RWPE2 (cell line): ENCODE measurements around the gene SNRNP25.
A peak's percentile ranks its signal among the peaks of the same experiment; 100 is the strongest.

Experiments used
- ATAC-seq: fragments of 200-7000 bp; cut with Tn5 transposase; 3 replicates; pipeline ENCODE4 v1.9.1; 2021; ENCODE audit warnings: low read depth
- DNase-seq: peaks from one replicate; pipeline ENCODE4 v3.0.0-alpha.2; 2020; ENCODE audit warnings: low spot score
- H3K27ac ChIP-seq: fragments of 450-650 bp; 2 replicates; pipeline ENCODE4 v1.5.1; 2017; ENCODE audit warnings: mild to moderate bottlenecking; ENCODE audit not compliant: poor library complexity, severe bottlenecking
- H3K27me3 ChIP-seq: fragments of 250-450 bp; sonication (Bioruptor Pico); 2 replicates; pipeline ENCODE4 v1.5.1; 2021; ENCODE audit warnings: mild to moderate bottlenecking, moderate library complexity; ENCODE audit not compliant: insufficient read depth, poor library complexity, severe bottlenecking
- H3K36me3 ChIP-seq: fragments of 250-450 bp; sonication (Bioruptor Pico); 2 replicates; pipeline ENCODE4 v1.5.1; 2020; ENCODE audit warnings: low read depth, mild to moderate bottlenecking, moderate library complexity
- H3K4me1 ChIP-seq: fragments of 250-450 bp; sonication (Bioruptor Pico); 2 replicates; pipeline ENCODE4 v1.5.1; 2021; ENCODE audit warnings: mild to moderate bottlenecking, moderate library complexity; ENCODE audit not compliant: insufficient read depth, poor library complexity, severe bottlenecking
- H3K4me3 ChIP-seq: fragments of 250-450 bp; sonication (Bioruptor Pico); 2 replicates; pipeline ENCODE4 v1.5.1; 2021; ENCODE audit warnings: mild to moderate bottlenecking, moderate library complexity; ENCODE audit not compliant: severe bottlenecking
- H3K9me3 ChIP-seq: fragments of 250-450 bp; sonication (Bioruptor Pico); 2 replicates; pipeline ENCODE4 v1.5.1; 2021; ENCODE audit warnings: mild to moderate bottlenecking, moderate library complexity; ENCODE audit not compliant: severe bottlenecking
- CTCF ChIP-seq: fragments of 450-650 bp; IDR thresholded peaks from one replicate; pipeline ENCODE4 v1.5.1; 2017; ENCODE audit warnings: mild to moderate bottlenecking, moderate library complexity; ENCODE audit not compliant: poor library complexity, severe bottlenecking

SNRNP25 gene

GRCh38 chr16:106623-107324 lies 53.1 kb downstream of the SNRNP25 start:
- H3K27ac ChIP-seq: no peak overlapping the region
- H3K4me3 ChIP-seq: no peak overlapping the region
- no peaks in the 10 kb centered on the region for H3K27me3 ChIP-seq
- DNase-seq: no peak
- H3K36me3 ChIP-seq: peaks cover 76% of the 10 kb centered on the region
- H3K4me1 ChIP-seq: no peaks in the 10 kb centered on the region
- H3K9me3 ChIP-seq: no peaks in the 10 kb centered on the region
- ATAC-seq: peak; percentile 68; the same call in 2 of the 3 replicates
- TF ChIP-seq CTCF: peak; percentile 89
